Pancreas (tissue), 10 donors: ENCODE measurements around the gene IGFALS. TPM values are rescaled to one million over a fixed set of nuclear protein-coding genes. Genes with fewer than 3 reads are reported as not detected.
A peak's percentile ranks its signal among the peaks of the same experiment; 100 is the strongest.

Experiments used
- ATAC-seq, 4 donors: fragments of 200-7000 bp; cut with Tn5 transposase; one replicate each; pipeline versions ENCODE4 v1.8.0 to v1.9.1; 2020; ENCODE audit warnings: mild to moderate bottlenecking in 4 of 4, moderate library complexity in 4 of 4
- DNase-seq, 6 donors: peaks; one replicate each; pipeline ENCODE4 v3.0.0-alpha.2; 2020
- FAIRE-seq: peaks from 2 replicates; lab custom pipeline; 2012; peaks lifted over from hg19 to GRCh38; lab: Jason Lieb, UNC
- H3K27ac ChIP-seq, 4 donors: fragments of 200-600 bp; sonication (generic); 1 replicate in 3 of 4; 2 replicates in 1 of 4; pipeline versions ENCODE4 v1.5.0 to v1.8.0; 2020
- H3K27me3 ChIP-seq, 4 donors: fragments of 200-600 bp; one replicate each; pipeline ENCODE4 v1.8.0; 2021
- H3K36me3 ChIP-seq, 3 donors: fragments of 200-600 bp; sonication (generic) in 1 of 3; one replicate each; pipeline versions ENCODE4 v1.5.0 to v1.8.0; 2020 to 2021
- H3K4me1 ChIP-seq, 3 donors: fragments of 200-600 bp; one replicate each; pipeline ENCODE4 v1.8.0; 2021
- H3K4me3 ChIP-seq, 4 donors: fragments of 200-600 bp; sonication (generic) in 2 of 4; one replicate each; pipeline versions ENCODE4 v1.5.0 to v1.8.0; 2020 to 2021
- H3K9me3 ChIP-seq, 4 donors: fragments of 200-600 bp; one replicate each; pipeline ENCODE4 v1.8.0; 2021
- WGBS, 2 donors: extraction: QIAGEN DNeasy Blood & Tissue Kit; methylation state at CpG; one replicate each; pipeline ENCODE4 v1.1.7; 2013; 5-methylcytosine and 5-hydroxymethylcytosine counted together
- intact Hi-C, 3 donors: fragments of 100-400 bp; cut with DNase I; formaldehyde crosslinking; loops; one replicate each; pipeline versions ENCODE4 v1.11.1 to v1.14.2; 2022
- polyA plus RNA-seq, 2 donors: library from polyadenylated mRNA; stranded (reverse); fragments of 200-250 nt; gene quantifications; one replicate each; pipeline ENCODE4 v1.2.3, GENCODE V29; 2013
- total RNA-seq, 6 donors: library from RNA; stranded (reverse); fragmentation: NEBNext Ultra II Directional in 4 of 6; extraction: Animal tissue kit (Norgen Biotek cat#: 25700) in 4 of 6; gene quantifications; one replicate each; pipeline versions ENCODE4 v1.2.1 to v1.2.4, GENCODE V29; 2021 to 2023
- TF ChIP-seq, protein P1 (sequence below), 4 donors: fragments of 200-600 bp; sonication (generic) in 3 of 4; IDR thresholded peaks; one replicate each; pipeline versions ENCODE4 v1.5.0 to v1.8.0; 2021; ENCODE audit warnings: antibody characterized with exemption in 4 of 4
- donor health status: healthy with polysubstance abuse.
- donor health status: DM: no; HTN: no; CAD: no; lungs with moderate emphysema.
- donor health status: DM: no; HTN: no; CAD: no.
- donor health status: control.
- donor health status: control.
- donor health status: Bipolar disorder and iron deficiency.
- donor health status: DM: yes; HTN: yes; CAD: no.
- donor health status: DM: no; HTN: no; CAD: no.
- donor health status: DM: no; HTN: no; CAD: no.
- donor health status: DM: yes; HTN: yes; CAD: no.

The IGFALS gene
- total and polyA plus RNA-seq, 8 donors, result 1.0 to 8.2 (median 3.2) TPM

DNA sequence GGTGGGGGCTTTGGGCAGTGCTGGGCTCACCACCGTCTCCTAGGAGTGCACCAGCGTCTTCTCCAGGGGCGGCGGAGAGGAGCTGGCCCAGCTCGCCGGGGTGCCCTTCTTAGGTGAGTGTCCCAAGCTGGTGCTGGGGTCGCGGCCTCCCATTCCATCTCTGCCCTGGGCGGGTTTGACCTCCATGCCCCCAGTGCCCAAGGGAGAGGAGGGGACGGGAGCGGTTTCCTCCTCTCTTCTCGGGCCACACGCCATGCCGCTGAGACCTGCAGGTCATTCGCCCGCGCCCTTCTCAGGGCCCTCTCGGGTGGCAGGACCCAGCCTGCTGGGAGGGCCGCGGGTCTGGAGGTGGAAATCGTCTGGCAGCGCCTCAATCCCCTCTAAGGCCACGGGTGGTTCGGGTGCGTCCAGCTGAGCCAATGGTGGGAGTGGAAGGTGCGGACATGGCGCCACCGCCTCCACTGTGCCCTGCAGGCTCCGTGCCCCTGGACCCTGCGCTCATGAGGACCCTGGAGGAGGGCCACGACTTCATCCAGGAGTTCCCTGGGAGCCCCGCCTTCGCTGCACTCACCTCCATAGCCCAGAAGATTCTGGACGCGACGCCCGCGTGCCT is 5.3 kb downstream of the IGFALS start:
- Histone ChIP-seq H3K27ac (no peak overlapping the region), H3K4me1 (peaks cover 0 to 6% (median 5%) of the 10 kb centered on the region in 3 donors), H3K9me3 (no peaks in the 10 kb centered on the region), H3K27me3 (no peaks in the 10 kb centered on the region), H3K36me3 (no peaks in the 10 kb centered on the region), H3K4me3 (no peak overlapping the region)
- ATAC-seq (no peak), FAIRE-seq (no peak), DNase-seq (peak in 2 of 6 donors; percentile 40 to 71)
- 93 to 94% methylated on average over 38 of the region's 38 CpGs for WGBS, 2 donors
- intact Hi-C loops, result no loop called here
- TF ChIP-seq, protein P1, sequence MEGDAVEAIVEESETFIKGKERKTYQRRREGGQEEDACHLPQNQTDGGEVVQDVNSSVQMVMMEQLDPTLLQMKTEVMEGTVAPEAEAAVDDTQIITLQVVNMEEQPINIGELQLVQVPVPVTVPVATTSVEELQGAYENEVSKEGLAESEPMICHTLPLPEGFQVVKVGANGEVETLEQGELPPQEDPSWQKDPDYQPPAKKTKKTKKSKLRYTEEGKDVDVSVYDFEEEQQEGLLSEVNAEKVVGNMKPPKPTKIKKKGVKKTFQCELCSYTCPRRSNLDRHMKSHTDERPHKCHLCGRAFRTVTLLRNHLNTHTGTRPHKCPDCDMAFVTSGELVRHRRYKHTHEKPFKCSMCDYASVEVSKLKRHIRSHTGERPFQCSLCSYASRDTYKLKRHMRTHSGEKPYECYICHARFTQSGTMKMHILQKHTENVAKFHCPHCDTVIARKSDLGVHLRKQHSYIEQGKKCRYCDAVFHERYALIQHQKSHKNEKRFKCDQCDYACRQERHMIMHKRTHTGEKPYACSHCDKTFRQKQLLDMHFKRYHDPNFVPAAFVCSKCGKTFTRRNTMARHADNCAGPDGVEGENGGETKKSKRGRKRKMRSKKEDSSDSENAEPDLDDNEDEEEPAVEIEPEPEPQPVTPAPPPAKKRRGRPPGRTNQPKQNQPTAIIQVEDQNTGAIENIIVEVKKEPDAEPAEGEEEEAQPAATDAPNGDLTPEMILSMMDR (IDR thresholded peaks at IDR 0.05), result no peak

DNA sequence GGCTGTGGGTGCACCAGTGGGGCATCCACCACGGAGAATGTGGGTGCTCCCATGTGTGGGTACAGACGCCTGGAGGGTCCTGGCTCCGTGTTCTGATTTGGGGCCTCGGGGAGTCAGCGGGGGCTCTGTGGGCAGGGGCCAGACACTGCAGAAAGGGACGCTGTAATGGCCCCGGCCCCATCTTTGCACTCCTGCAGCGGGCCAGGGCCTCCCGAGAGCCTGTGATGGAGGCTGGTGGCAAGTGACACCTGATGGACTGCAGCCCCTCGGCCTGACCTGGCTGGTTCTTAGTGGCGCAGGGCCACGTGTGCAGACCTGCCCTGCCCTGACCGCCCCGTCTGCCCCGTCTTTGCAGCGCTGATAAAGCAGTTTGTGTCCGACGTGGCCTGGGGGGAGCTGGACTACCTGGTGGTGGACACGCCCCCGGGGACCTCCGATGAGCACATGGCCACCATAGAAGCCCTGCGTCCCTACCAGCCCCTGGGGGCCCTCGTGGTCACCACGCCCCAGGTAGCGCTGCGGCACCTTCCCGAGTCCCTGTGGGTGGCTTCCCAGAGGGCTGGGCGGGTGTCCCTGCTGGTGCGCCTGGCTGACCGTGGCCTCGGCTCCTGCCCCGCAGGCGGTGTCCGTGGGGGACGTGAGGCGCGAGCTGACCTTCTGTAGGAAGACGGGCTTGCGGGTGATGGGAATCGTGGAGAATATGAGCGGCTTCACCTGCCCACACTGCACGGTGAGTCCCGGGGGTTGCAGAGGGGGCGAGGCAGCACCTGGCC is 6.0 kb downstream of the IGFALS start:
- Histone ChIP-seq H3K36me3 (no peaks in the 10 kb centered on the region), H3K4me1 (peaks cover 0 to 6% (median 5%) of the 10 kb centered on the region in 3 donors), H3K9me3 (no peaks in the 10 kb centered on the region), H3K27ac (no peak overlapping the region), H3K4me3 (no peak overlapping the region), H3K27me3 (no peaks in the 10 kb centered on the region)
- DNase-seq, result peak in 1 of 6 donors; percentile 41
- TF ChIP-seq, protein P1 (IDR thresholded peaks at IDR 0.05), result no peak
- WGBS, 2 donors, result 91 to 94% methylated on average over 44 of the region's 44 CpGs
- FAIRE-seq, result no peak
- no peak for ATAC-seq
- intact Hi-C loops, result no loop called here

DNA sequence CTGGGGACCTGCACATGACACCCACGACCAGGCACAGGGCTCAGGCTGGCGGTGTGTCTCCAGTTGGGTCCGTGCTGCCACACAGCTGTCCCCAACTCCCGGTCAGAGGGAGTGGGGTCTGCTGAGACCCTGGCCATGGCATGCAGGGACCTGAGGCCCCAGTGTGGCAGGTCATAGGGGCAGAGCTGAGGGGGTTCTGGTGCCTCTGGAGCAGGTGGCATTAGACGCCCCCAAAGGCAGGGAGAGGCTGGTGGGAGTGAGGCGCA is 6.5 kb downstream of the IGFALS start:
- TF ChIP-seq, protein P1 (IDR thresholded peaks at IDR 0.05), result no peak
- ATAC-seq, result no peak
- 84% methylated on average over 6 of the region's 6 CpGs for WGBS, 2 donors

DNA sequence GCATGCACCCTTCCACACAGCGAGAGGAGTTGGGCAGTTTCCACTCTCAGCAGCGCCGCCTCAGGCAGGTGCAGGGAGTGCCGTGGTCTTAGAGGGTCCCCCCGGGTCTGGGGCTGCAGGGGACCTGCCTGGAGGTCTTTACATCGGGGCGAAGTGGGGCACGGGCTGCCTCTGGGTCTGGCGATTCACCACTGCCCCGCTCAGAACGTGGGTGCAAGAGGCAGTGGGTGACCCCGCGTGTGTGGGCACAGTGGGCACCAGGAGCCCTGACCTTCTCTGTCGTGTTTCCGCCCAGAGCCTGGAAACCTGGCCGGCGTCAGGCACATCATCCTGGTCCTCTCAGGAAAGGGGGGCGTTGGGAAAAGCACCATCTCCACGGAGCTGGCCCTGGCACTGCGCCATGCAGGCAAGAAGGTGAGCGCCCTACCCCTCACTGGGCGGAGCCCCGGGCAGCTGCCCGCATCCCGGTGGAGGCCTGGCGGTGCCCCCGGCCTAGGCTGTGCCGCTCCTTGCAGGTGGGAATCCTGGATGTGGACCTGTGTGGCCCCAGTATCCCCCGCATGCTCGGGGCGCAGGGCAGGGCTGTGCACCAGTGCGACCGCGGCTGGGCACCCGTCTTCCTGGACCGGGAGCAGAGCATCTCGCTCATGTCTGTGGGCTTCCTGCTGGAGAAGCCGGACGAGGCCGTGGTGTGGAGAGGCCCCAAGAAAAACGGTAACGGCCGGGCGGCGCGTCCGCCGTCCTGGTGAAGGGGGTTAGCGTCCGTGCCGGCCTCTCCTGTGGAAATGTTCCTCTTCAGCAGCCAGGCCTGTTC is 7.1 kb downstream of the IGFALS start:
- intact Hi-C loops, result no loop called here
- no peak overlapping the region for H3K27ac ChIP-seq
- no peaks in the 10 kb centered on the region for H3K9me3 ChIP-seq
- no peaks in the 10 kb centered on the region for H3K27me3 ChIP-seq
- TF ChIP-seq, protein P1 (IDR thresholded peaks at IDR 0.05), result no peak
- ATAC-seq (no peak), FAIRE-seq (no peak), DNase-seq (peak in 3 of 6 donors; percentile 55 to 81 (median 60))
- H3K4me3 ChIP-seq, result no peak overlapping the region
- peaks cover 0 to 8% (median 5%) of the 10 kb centered on the region in 3 donors for H3K4me1 ChIP-seq
- no peaks in the 10 kb centered on the region for H3K36me3 ChIP-seq
- 87 to 88% methylated on average over 44 to 51 of the region's 51 CpGs for WGBS, 2 donors

More for the DNA sequence above, 6.5 kb downstream of the IGFALS start:
- Histone ChIP-seq H3K27me3 (no peaks in the 10 kb centered on the region), H3K4me1 (peaks cover 0 to 6% (median 5%) of the 10 kb centered on the region in 3 donors), H3K4me3 (no peak overlapping the region), H3K27ac (no peak overlapping the region), H3K9me3 (no peaks in the 10 kb centered on the region), H3K36me3 (no peaks in the 10 kb centered on the region)
- DNase-seq, result peak in 1 of 6 donors; percentile 70
- no peak for FAIRE-seq
- intact Hi-C loops, result no loop called here
